GM21825 (cell line): ENCODE results near the gene STPG2.
"Not testable (repeated sequence)": the region's sequence is repeated elsewhere in the genome, so short reads cannot be mapped to it uniquely, and the experiment has no call there.

Experiments
- ATAC-seq: cut with Tn5 transposase; IDR thresholded peaks from one replicate; pipeline ENCODE4 v1.9.1; 2021; ENCODE audit warnings: mild to moderate bottlenecking, moderate library complexity; ENCODE audit not compliant: unreplicated experiment

Gene STPG2

GRCh38 chr4:97952763-97953162 is 190.5 kb downstream of the STPG2 start:
- no peak for ATAC-seq

GRCh38 chr4:97950836-97951235 is 192.4 kb downstream of the STPG2 start:
- ATAC-seq, result no peak

GRCh38 chr4:97942951-97943350 is 200.3 kb downstream of the STPG2 start:
- ATAC-seq, result no peak

- ATAC-seq, result no peak
These were observed 201.1 kb downstream of the STPG2 start for GRCh38 chr4:97942137-97942536.

- ATAC-seq, result no peak
These were observed 205.1 kb downstream of the STPG2 start for GRCh38 chr4:97938141-97938540.

GRCh38 chr4:97924341-97924958 is 218.8 kb downstream of the STPG2 start:
- ATAC-seq, result no peak

- ATAC-seq, result no peak
These were observed 220.2 kb downstream of the STPG2 start for GRCh38 chr4:97923096-97923495.

- ATAC-seq, result no peak
These were observed 226.2 kb downstream of the STPG2 start for GRCh38 chr4:97917115-97917514.

GRCh38 chr4:97912156-97912555 is 231.1 kb downstream of the STPG2 start:
- no peak for ATAC-seq

GRCh38 chr4:97911236-97911906 is 231.9 kb downstream of the STPG2 start:
- ATAC-seq, result no peak

- no peak for ATAC-seq
These were observed 233.3 kb downstream of the STPG2 start for GRCh38 chr4:97910005-97910404.

- not testable (repeated sequence) for ATAC-seq
These were observed 239.7 kb downstream of the STPG2 start for GRCh38 chr4:97903436-97904189.

GRCh38 chr4:97900229-97900628 is 243.0 kb downstream of the STPG2 start:
- no peak for ATAC-seq

GRCh38 chr4:97892592-97893266 is 250.5 kb downstream of the STPG2 start:
- ATAC-seq, result no peak

- ATAC-seq, result no peak
These were observed 263.3 kb downstream of the STPG2 start for GRCh38 chr4:97879942-97880341.

- ATAC-seq, result no peak
These were observed 275.2 kb downstream of the STPG2 start for GRCh38 chr4:97868097-97868496.

GRCh38 chr4:97867557-97868091 is 275.7 kb downstream of the STPG2 start:
- ATAC-seq, result no peak

- ATAC-seq, result no peak
These were observed 276.3 kb downstream of the STPG2 start for GRCh38 chr4:97866821-97867556.

- no peak for ATAC-seq
These were observed 292.2 kb downstream of the STPG2 start for GRCh38 chr4:97851115-97851514.

- no peak for ATAC-seq
These were observed 297.5 kb downstream of the STPG2 start for GRCh38 chr4:97845758-97846157.

GRCh38 chr4:97841512-97841911 is 301.8 kb downstream of the STPG2 start:
- ATAC-seq, result no peak
